K562 (cell line): ENCODE measurements around the gene ANKMY1.

Source experiments
- ATF1 ChIP-seq, 2 experiments: fragments of 450-650 bp in 1 of 2; IDR thresholded peaks; 2 replicates each; pipeline ENCODE4 v1.6.1; 2016; ENCODE audit warnings: missing compliant biosample characterization in 1 of 2, missing genetic modification characterization in 1 of 2
- BRCA1 ChIP-seq, 2 experiments: fragments of 450-650 bp in 1 of 2; sonication (generic) in 1 of 2; formaldehyde crosslinking in 1 of 2; IDR thresholded peaks; 2 replicates each; pipeline versions ENCODE4 v1.5.0 to v1.6.1; 2017 to 2020; ENCODE audit warnings: mild to moderate bottlenecking in 1 of 2, missing genetic modification reagents in 1 of 2
- ELF1 ChIP-seq: fragments of 200-800 bp; sonication (Bioruptor generic); IDR thresholded peaks from 2 replicates; pipeline ENCODE4 v1.6.1; 2016; ENCODE audit warnings: missing genetic modification characterization, missing compliant biosample characterization
- PRPF4 ChIP-seq: fragments of 200-400 bp; formaldehyde crosslinking; IDR thresholded peaks from one replicate; pipeline ENCODE4 v1.6.1; 2017; ENCODE audit warnings: low read length, low read depth, mild to moderate bottlenecking; ENCODE audit not compliant: insufficient read depth, poor library complexity, severe bottlenecking
- TF ChIP-seq, protein P1 (sequence below): sonication (generic); formaldehyde crosslinking; IDR thresholded peaks from 2 replicates; pipeline ENCODE4 v1.8.1; 2022; ENCODE audit warnings: missing genetic modification reagents
- TF ChIP-seq, protein P2 (sequence below), 3 experiments: IDR thresholded peaks in 2 of 3; conservative IDR thresholded peaks in 1 of 3; 2 replicates each; pipeline ENCODE4 v1.5.1; 2011 to 2012; ENCODE audit warnings: low read length in 3 of 3, mild to moderate bottlenecking in 3 of 3, control low read depth in 2 of 3, improper control_type of control experiment in 1 of 3, inconsistent platforms in 1 of 3, low read depth in 1 of 3, mixed read lengths in 1 of 3, moderate library complexity in 1 of 3; ENCODE audit not compliant: insufficient read depth in 2 of 3

DNA sequence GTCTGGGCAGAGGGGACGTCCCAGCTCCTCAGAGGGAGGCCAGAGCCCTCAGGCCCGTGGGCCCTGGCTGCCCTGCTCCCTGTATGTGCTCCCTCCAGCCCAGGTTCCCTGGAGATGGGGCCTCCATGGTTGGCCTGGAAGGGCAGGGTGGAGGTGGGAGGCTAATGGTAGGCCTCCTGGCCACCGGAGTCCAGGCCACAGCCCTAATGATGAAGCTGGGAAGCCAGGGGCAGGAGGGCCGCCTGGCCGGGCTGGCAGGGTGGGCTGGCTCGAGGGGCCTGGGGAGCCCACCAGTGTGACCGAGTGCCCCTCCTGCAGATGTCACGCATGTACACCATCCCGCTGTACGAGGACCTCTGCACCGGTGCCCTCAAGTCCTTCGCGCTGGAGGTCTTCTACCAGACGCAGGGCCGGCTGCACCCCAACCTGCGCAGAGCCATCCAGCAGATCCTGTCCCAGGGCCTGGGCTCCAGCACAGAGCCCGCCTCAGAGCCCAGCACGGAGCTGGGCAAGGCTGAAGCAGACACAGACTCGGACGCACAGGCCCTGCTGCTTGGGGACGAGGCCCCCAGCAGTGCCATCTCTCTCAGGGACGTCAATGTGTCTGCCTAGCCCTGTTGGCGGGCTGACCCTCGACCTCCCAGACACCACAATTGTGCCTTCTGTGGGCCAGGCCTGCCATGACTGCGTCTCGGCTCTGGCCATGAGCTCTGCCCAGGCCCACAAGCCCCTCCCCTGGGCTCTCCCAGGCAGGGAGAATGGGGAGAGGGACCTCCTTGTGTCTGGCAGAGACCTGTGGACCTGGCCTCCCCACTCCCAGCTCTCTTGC lies 19.7 kb upstream of the ANKMY1 start:
- TF ChIP-seq, protein P1, sequence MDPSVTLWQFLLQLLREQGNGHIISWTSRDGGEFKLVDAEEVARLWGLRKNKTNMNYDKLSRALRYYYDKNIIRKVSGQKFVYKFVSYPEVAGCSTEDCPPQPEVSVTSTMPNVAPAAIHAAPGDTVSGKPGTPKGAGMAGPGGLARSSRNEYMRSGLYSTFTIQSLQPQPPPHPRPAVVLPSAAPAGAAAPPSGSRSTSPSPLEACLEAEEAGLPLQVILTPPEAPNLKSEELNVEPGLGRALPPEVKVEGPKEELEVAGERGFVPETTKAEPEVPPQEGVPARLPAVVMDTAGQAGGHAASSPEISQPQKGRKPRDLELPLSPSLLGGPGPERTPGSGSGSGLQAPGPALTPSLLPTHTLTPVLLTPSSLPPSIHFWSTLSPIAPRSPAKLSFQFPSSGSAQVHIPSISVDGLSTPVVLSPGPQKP (CRISPR knock-in tag), result no peak
- TF ChIP-seq, protein P2, sequence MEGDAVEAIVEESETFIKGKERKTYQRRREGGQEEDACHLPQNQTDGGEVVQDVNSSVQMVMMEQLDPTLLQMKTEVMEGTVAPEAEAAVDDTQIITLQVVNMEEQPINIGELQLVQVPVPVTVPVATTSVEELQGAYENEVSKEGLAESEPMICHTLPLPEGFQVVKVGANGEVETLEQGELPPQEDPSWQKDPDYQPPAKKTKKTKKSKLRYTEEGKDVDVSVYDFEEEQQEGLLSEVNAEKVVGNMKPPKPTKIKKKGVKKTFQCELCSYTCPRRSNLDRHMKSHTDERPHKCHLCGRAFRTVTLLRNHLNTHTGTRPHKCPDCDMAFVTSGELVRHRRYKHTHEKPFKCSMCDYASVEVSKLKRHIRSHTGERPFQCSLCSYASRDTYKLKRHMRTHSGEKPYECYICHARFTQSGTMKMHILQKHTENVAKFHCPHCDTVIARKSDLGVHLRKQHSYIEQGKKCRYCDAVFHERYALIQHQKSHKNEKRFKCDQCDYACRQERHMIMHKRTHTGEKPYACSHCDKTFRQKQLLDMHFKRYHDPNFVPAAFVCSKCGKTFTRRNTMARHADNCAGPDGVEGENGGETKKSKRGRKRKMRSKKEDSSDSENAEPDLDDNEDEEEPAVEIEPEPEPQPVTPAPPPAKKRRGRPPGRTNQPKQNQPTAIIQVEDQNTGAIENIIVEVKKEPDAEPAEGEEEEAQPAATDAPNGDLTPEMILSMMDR (IDR thresholded peaks at IDR 0.05 in 2 of 3, conservative IDR thresholded peaks at IDR 0.05 in 1 of 3; ENCODE audit: insufficient read depth in 2 of 3, low read depth in 1 of 3, low read length in 3 of 3), result no peak
- no peak for TF ChIP-seq PRPF4
- no peak for TF ChIP-seq BRCA1 (IDR thresholded peaks at IDR 0.05)
- no peak for TF ChIP-seq BRCA1 (CRISPR knock-in tag; IDR thresholded peaks at IDR 0.05)
- TF ChIP-seq ELF1 (tag), result no peak
- TF ChIP-seq ATF1 (CRISPR knock-in tag; IDR thresholded peaks at IDR 0.05), result no peak
- TF ChIP-seq ATF1 (tag; IDR thresholded peaks at IDR 0.05), result no peak
